ENCODE data around the gene ACOX1.

Gene ACOX1

DNA sequence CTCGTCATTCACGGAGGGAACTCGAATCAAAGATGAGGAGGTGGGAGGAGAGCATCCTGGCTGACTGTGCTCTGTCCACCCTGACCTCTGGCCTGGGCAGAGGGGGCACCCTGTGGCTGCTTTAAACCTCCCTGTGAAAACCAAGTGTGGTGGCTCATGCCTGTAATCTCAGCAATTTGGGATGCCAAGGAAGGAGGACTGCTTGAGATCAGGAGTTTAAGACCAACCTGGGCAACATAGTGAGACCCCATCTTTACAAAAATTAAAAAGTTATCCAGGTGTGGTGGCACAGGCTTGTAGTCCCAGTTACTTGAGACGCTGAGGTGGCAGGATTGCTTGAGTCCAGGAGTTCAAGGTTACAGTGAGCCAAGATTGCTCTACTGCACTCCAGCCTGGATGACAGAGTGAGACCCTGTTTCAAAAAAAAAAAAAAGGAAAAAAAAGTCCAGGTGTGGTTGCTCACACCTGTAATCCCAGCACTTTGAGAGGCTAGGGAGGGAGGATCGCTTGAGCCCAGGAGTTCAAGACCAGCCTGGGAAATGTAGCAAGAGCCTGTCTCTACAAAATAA is 15.9 kb upstream of the ACOX1 start:
- TF ChIP-seq CTCF (IDR thresholded peaks at IDR 0.05; ENCODE audit: insufficient read depth, low read length): no peak
- TF ChIP-seq SPI1 (IDR thresholded peaks at IDR 0.05; ENCODE audit: borderline replicate concordance, low read depth): no peak
- TF ChIP-seq, protein P1, sequence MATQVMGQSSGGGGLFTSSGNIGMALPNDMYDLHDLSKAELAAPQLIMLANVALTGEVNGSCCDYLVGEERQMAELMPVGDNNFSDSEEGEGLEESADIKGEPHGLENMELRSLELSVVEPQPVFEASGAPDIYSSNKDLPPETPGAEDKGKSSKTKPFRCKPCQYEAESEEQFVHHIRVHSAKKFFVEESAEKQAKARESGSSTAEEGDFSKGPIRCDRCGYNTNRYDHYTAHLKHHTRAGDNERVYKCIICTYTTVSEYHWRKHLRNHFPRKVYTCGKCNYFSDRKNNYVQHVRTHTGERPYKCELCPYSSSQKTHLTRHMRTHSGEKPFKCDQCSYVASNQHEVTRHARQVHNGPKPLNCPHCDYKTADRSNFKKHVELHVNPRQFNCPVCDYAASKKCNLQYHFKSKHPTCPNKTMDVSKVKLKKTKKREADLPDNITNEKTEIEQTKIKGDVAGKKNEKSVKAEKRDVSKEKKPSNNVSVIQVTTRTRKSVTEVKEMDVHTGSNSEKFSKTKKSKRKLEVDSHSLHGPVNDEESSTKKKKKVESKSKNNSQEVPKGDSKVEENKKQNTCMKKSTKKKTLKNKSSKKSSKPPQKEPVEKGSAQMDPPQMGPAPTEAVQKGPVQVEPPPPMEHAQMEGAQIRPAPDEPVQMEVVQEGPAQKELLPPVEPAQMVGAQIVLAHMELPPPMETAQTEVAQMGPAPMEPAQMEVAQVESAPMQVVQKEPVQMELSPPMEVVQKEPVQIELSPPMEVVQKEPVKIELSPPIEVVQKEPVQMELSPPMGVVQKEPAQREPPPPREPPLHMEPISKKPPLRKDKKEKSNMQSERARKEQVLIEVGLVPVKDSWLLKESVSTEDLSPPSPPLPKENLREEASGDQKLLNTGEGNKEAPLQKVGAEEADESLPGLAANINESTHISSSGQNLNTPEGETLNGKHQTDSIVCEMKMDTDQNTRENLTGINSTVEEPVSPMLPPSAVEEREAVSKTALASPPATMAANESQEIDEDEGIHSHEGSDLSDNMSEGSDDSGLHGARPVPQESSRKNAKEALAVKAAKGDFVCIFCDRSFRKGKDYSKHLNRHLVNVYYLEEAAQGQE (IDR thresholded peaks at IDR 0.05; ENCODE audit: insufficient replicate concordance, low read depth): no peak
- TF ChIP-seq POLR2AphosphoS5 (IDR thresholded peaks at IDR 0.05; ENCODE audit: low read depth): no peak
- TF ChIP-seq GABPA (IDR thresholded peaks at IDR 0.05; ENCODE audit: low read depth): no peak

DNA sequence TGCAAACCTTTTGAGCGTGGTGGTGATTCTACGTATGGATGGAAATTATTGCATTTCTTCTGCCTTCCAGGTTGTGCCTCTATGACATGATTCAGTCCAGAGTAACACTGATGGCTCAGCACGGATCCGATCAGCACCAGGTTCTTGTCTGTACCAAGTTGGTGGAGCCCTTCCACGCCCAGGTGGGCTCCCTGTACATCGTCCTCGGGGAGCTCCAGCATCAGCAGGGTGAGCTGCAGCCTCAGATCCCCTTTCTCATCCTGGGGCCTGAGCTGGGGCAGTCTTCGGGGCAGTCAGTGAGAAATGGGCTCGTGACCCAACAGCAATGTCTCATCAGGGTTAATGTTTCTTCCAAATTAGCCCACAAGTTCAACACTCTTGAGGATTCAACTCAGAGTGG is 12.4 kb upstream of the ACOX1 start:
- no peak overlapping the region for H3K4me3 ChIP-seq (replicated peaks; ENCODE audit: insufficient read depth, low read length)
- TF ChIP-seq POLR2AphosphoS5 (IDR thresholded peaks at IDR 0.05; ENCODE audit: low read depth) (no peak), SPI1 (IDR thresholded peaks at IDR 0.05; ENCODE audit: borderline replicate concordance, low read depth) (no peak), GABPA (IDR thresholded peaks at IDR 0.05; ENCODE audit: low read depth) (no peak), CTCF (IDR thresholded peaks at IDR 0.05; ENCODE audit: insufficient read depth, low read length) (no peak)
- TF ChIP-seq, protein P1 (IDR thresholded peaks at IDR 0.05; ENCODE audit: insufficient replicate concordance, low read depth): no peak
- no peak for DNase-seq (ENCODE audit: low read depth in 1 of 2, low spot score in 1 of 2)
- H3K27ac ChIP-seq (replicated peaks): no peak overlapping the region
- no peaks in the 10 kb centered on the region for H3K27me3 ChIP-seq (ENCODE audit: insufficient read depth, poor library complexity, severe bottlenecking)

More for the DNA sequence above, 15.9 kb upstream of the ACOX1 start:
- no peak overlapping the region for H3K27ac ChIP-seq (replicated peaks)
- no peak for DNase-seq (ENCODE audit: low read depth in 1 of 2, low spot score in 1 of 2)
- no peak overlapping the region for H3K4me3 ChIP-seq (replicated peaks; ENCODE audit: insufficient read depth, low read length)
- no peaks in the 10 kb centered on the region for H3K27me3 ChIP-seq (ENCODE audit: insufficient read depth, poor library complexity, severe bottlenecking)

DNA sequence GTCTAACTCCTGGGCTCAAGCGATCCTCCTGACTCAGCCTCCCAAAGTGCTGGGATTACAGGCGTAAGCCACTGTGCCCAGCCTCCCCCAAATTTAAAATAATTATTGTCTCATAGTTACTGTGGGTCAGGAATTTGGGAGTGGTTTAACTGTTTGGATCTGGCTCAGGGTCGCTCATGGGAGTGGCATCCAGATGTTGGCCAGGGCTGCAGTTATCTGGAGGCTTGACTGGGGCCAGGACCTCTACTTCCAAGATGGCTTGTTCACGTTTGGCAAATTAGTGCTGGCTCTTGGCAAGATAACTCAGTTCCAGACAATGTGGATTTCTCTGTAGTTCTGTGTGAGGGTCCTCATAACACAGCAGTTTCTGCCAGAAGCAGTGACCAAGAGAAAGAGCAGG is 8.1 kb upstream of the ACOX1 start:
- H3K27me3 ChIP-seq (ENCODE audit: insufficient read depth, poor library complexity, severe bottlenecking): no peaks in the 10 kb centered on the region
- H3K27ac ChIP-seq (replicated peaks): no peak overlapping the region
- H3K4me3 ChIP-seq (replicated peaks; ENCODE audit: insufficient read depth, low read length): no peak overlapping the region
- TF ChIP-seq GABPA (IDR thresholded peaks at IDR 0.05; ENCODE audit: low read depth): no peak
- no peak for TF ChIP-seq SPI1 (IDR thresholded peaks at IDR 0.05; ENCODE audit: borderline replicate concordance, low read depth)
- no peak for TF ChIP-seq CTCF (IDR thresholded peaks at IDR 0.05; ENCODE audit: insufficient read depth, low read length)
- TF ChIP-seq POLR2AphosphoS5 (IDR thresholded peaks at IDR 0.05; ENCODE audit: low read depth): no peak
- TF ChIP-seq, protein P1 (IDR thresholded peaks at IDR 0.05; ENCODE audit: insufficient replicate concordance, low read depth): no peak
- DNase-seq (ENCODE audit: low read depth in 1 of 2, low spot score in 1 of 2): no peak

All from HL-60 (cell line).